ENCODE data around the gene GAB3.

DNA sequence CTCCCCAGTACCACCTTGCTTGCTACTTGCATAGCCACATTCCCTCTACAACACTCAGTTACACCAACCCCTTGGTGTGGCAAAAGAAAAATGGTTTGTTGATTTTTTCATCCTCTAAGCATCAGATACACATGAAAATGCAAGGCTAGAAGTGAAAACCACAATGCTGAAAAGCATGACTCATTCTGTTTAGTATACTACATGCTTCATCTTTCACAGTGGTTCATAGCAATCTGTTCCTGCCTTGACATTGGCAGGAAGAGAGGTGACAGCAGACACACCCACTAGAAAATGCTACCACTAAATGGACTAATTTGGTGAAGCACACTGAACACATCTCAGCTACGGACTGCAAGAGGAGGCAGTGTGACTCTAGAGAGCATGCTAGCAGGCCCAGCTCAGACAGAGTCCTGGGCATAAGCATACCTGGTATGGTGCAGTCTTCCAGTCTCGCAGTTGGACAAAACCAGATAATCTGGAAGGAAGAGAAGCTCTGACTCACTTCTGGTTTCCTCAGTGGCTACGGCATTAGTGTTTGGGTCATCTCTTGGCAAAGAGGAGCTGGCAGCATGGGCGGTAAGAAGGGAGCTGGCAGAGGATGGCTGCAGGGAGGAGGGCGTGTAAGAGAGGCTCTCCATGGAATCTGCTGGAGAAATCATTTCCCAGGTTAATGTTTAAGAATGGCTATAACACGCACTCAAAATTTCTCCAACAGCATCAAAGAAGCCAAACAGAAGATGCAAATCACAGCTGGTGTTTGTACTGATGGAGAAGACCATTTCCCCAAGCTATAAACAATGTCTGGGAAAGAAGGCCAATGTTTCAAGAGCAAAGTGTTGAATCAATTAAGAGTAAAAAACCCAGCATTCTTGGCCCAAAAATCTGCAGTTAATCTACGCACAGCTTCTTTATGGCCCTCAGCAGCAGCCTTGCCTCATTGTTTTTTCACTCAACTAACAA, 37.8 kb downstream of the GAB3 start:
- TF ChIP-seq SMC3 (IDR thresholded peaks at IDR 0.05; ENCODE audit: low read depth, low read length) (no peak), TAF1 (IDR thresholded peaks at IDR 0.05; ENCODE audit: borderline replicate concordance, low read depth, low read length) (no peak), FOXJ3 (CRISPR knock-in tag; IDR thresholded peaks at IDR 0.05) (no peak), RCOR1 (IDR thresholded peaks at IDR 0.05; ENCODE audit: low read length) (no peak), SIN3A (IDR thresholded peaks at IDR 0.05; ENCODE audit: borderline replicate concordance, low read depth, low read length) (no peak), RAD21 (IDR thresholded peaks at IDR 0.05; ENCODE audit: low read length) (no peak), YY1 (IDR thresholded peaks at IDR 0.05; ENCODE audit: low read depth) (no peak), POLR2AphosphoS5 (IDR thresholded peaks at IDR 0.05; ENCODE audit: low read depth, low read length) (no peak), EP300 (IDR thresholded peaks at IDR 0.05; ENCODE audit: borderline replicate concordance in 1 of 2, low read depth in 1 of 2, low read length in 1 of 2) (0 out of 4 replicates have a peak, but pooled peaks of 1 of the 2 experiments have one; percentile 23), NFIC (IDR thresholded peaks at IDR 0.05; ENCODE audit: borderline replicate concordance) (peak; percentile 42)
- TF ChIP-seq, protein P1, sequence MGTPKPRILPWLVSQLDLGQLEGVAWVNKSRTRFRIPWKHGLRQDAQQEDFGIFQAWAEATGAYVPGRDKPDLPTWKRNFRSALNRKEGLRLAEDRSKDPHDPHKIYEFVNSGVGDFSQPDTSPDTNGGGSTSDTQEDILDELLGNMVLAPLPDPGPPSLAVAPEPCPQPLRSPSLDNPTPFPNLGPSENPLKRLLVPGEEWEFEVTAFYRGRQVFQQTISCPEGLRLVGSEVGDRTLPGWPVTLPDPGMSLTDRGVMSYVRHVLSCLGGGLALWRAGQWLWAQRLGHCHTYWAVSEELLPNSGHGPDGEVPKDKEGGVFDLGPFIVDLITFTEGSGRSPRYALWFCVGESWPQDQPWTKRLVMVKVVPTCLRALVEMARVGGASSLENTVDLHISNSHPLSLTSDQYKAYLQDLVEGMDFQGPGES (IDR thresholded peaks at IDR 0.05; ENCODE audit: low read depth, low read length) = no peak
- TF ChIP-seq, protein P2, sequence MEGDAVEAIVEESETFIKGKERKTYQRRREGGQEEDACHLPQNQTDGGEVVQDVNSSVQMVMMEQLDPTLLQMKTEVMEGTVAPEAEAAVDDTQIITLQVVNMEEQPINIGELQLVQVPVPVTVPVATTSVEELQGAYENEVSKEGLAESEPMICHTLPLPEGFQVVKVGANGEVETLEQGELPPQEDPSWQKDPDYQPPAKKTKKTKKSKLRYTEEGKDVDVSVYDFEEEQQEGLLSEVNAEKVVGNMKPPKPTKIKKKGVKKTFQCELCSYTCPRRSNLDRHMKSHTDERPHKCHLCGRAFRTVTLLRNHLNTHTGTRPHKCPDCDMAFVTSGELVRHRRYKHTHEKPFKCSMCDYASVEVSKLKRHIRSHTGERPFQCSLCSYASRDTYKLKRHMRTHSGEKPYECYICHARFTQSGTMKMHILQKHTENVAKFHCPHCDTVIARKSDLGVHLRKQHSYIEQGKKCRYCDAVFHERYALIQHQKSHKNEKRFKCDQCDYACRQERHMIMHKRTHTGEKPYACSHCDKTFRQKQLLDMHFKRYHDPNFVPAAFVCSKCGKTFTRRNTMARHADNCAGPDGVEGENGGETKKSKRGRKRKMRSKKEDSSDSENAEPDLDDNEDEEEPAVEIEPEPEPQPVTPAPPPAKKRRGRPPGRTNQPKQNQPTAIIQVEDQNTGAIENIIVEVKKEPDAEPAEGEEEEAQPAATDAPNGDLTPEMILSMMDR (IDR thresholded peaks at IDR 0.05) = no peak
- TF ChIP-seq, protein P3, sequence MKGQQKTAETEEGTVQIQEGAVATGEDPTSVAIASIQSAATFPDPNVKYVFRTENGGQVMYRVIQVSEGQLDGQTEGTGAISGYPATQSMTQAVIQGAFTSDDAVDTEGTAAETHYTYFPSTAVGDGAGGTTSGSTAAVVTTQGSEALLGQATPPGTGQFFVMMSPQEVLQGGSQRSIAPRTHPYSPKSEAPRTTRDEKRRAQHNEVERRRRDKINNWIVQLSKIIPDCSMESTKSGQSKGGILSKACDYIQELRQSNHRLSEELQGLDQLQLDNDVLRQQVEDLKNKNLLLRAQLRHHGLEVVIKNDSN (IDR thresholded peaks at IDR 0.05; ENCODE audit: borderline replicate concordance, low read depth) = no peak

All from SK-N-SH (cell line).